Measurements from ENCODE around the gene ROCK2. TPM values are rescaled to one million over a fixed set of nuclear protein-coding genes. Genes with fewer than 3 reads are reported as not detected.

Gene ROCK2
- total RNA-seq, 3 donors from 2014 or later (not counting 1 experiment from before 2014, with no cell fraction given) = 19.9 to 28.2 (median 21.9) TPM

GRCh38 chr2:11270891-11271290 is 73.5 kb downstream of the ROCK2 start:
- Histone ChIP-seq H3K27ac (ENCODE audit: low read length) (no peak overlapping the region), H3K36me3 (ENCODE audit: control insufficient read depth, insufficient read depth, low read length) (no peaks in the 10 kb centered on the region), H3K4me3 (ENCODE audit: low read length) (no peak overlapping the region), H3K9me3 (ENCODE audit: control insufficient read depth, insufficient read depth, low read length) (peaks cover 4% of the 10 kb centered on the region), H3K27me3 (ENCODE audit: control insufficient read depth, insufficient read depth, low read length) (no peaks in the 10 kb centered on the region), H3K4me1 (ENCODE audit: control insufficient read depth, insufficient read depth, low read length) (no peaks in the 10 kb centered on the region)
- no peak overlapping the region for H3K27ac Mint-ChIP-seq
- no peaks in the 10 kb centered on the region for H3K27me3 Mint-ChIP-seq (ENCODE audit: low read depth in 2 of 2)
- peaks cover 25 to 31% of the 10 kb centered on the region in 2 donors for H3K4me1 Mint-ChIP-seq
- TF ChIP-seq CTCF (IDR thresholded peaks at IDR 0.05) = no peak
- H3K4me3 Mint-ChIP-seq = no peak overlapping the region
- peaks cover 4 to 5% of the 10 kb centered on the region in 2 donors for H3K9me3 Mint-ChIP-seq
- intact Hi-C loops (cut with micrococcal nuclease) = no loop called here
- DNase-seq = no peak
- H3K36me3 Mint-ChIP-seq = peaks cover 17% of the 10 kb centered on the region
- WGBS (ENCODE audit: insufficient coverage) = 78% methylated on average over 2 of the region's 2 CpGs
- no peak for ATAC-seq

GRCh38 chr2:11267931-11268330 is 76.5 kb downstream of the ROCK2 start:
- H3K4me1 Mint-ChIP-seq = peaks cover 18 to 19% of the 10 kb centered on the region in 2 donors

GRCh38 chr2:11264818-11265217 is 79.6 kb downstream of the ROCK2 start:
- Mint-ChIP-seq H3K27ac (no peak overlapping the region), H3K27me3 (ENCODE audit: low read depth in 2 of 2) (no peaks in the 10 kb centered on the region), H3K36me3 (peaks cover 8% of the 10 kb centered on the region), H3K9me3 (peaks cover 3 to 4% of the 10 kb centered on the region in 2 donors), H3K4me1 (peaks cover 12 to 24% of the 10 kb centered on the region in 2 donors), H3K4me3 (no peak overlapping the region)
- ATAC-seq (no peak), DNase-seq (no peak)
- Histone ChIP-seq H3K4me3 (ENCODE audit: low read length) (no peak overlapping the region), H3K4me1 (ENCODE audit: control insufficient read depth, insufficient read depth, low read length) (no peaks in the 10 kb centered on the region), H3K27me3 (ENCODE audit: control insufficient read depth, insufficient read depth, low read length) (no peaks in the 10 kb centered on the region), H3K36me3 (ENCODE audit: control insufficient read depth, insufficient read depth, low read length) (no peaks in the 10 kb centered on the region), H3K9me3 (ENCODE audit: control insufficient read depth, insufficient read depth, low read length) (peaks cover 4% of the 10 kb centered on the region), H3K27ac (ENCODE audit: low read length) (no peak overlapping the region)
- TF ChIP-seq CTCF (IDR thresholded peaks at IDR 0.05) = no peak
- intact Hi-C loops (cut with micrococcal nuclease) = no loop called here
- WGBS (ENCODE audit: insufficient coverage) = 100% methylated on average over 1 of the region's 1 CpG

More at GRCh38 chr2:11267931-11268330, 76.5 kb downstream of the ROCK2 start:
- H3K36me3 Mint-ChIP-seq = peaks cover 17% of the 10 kb centered on the region
- WGBS (ENCODE audit: insufficient coverage) = 96% methylated on average over 3 of the region's 3 CpGs
- no peak overlapping the region for H3K27ac Mint-ChIP-seq
- ATAC-seq (no peak), DNase-seq (no peak)
- Histone ChIP-seq H3K4me1 (ENCODE audit: control insufficient read depth, insufficient read depth, low read length) (no peaks in the 10 kb centered on the region), H3K9me3 (ENCODE audit: control insufficient read depth, insufficient read depth, low read length) (peaks cover 4% of the 10 kb centered on the region), H3K4me3 (ENCODE audit: low read length) (no peak overlapping the region), H3K36me3 (ENCODE audit: control insufficient read depth, insufficient read depth, low read length) (no peaks in the 10 kb centered on the region), H3K27me3 (ENCODE audit: control insufficient read depth, insufficient read depth, low read length) (no peaks in the 10 kb centered on the region), H3K27ac (ENCODE audit: low read length) (no peak overlapping the region)
- H3K4me3 Mint-ChIP-seq = no peak overlapping the region
- intact Hi-C loops (cut with micrococcal nuclease) = no loop called here
- peaks cover 4 to 5% of the 10 kb centered on the region in 2 donors for H3K9me3 Mint-ChIP-seq
- TF ChIP-seq CTCF (IDR thresholded peaks at IDR 0.05) = no peak
- no peaks in the 10 kb centered on the region for H3K27me3 Mint-ChIP-seq (ENCODE audit: low read depth in 2 of 2)

GRCh38 chr2:11264007-11264406 is 80.4 kb downstream of the ROCK2 start:
- H3K27me3 Mint-ChIP-seq (ENCODE audit: low read depth in 2 of 2) = no peaks in the 10 kb centered on the region
- no peaks in the 10 kb centered on the region for H3K4me1 ChIP-seq (ENCODE audit: control insufficient read depth, insufficient read depth, low read length)
- peaks cover 5% of the 10 kb centered on the region for H3K36me3 Mint-ChIP-seq
- H3K4me1 Mint-ChIP-seq = peaks cover 12 to 24% of the 10 kb centered on the region in 2 donors
- no peaks in the 10 kb centered on the region for H3K27me3 ChIP-seq (ENCODE audit: control insufficient read depth, insufficient read depth, low read length)
- H3K36me3 ChIP-seq (ENCODE audit: control insufficient read depth, insufficient read depth, low read length) = no peaks in the 10 kb centered on the region
- H3K9me3 ChIP-seq (ENCODE audit: control insufficient read depth, insufficient read depth, low read length) = no peaks in the 10 kb centered on the region
- peaks cover 3 to 4% of the 10 kb centered on the region in 2 donors for H3K9me3 Mint-ChIP-seq
- H3K27ac ChIP-seq (ENCODE audit: low read length) = no peak overlapping the region
- ATAC-seq = no peak
- 93% methylated on average over 1 of the region's 2 CpGs for WGBS (ENCODE audit: insufficient coverage)
- intact Hi-C loops (cut with micrococcal nuclease) = no loop called here
- no peak for DNase-seq
- no peak overlapping the region for H3K4me3 ChIP-seq (ENCODE audit: low read length)
- TF ChIP-seq CTCF (IDR thresholded peaks at IDR 0.05) = no peak
- no peak overlapping the region for H3K27ac Mint-ChIP-seq
- no peak overlapping the region for H3K4me3 Mint-ChIP-seq
